ENCODE measurements around the gene E2F8.

The E2F8 gene

DNA sequence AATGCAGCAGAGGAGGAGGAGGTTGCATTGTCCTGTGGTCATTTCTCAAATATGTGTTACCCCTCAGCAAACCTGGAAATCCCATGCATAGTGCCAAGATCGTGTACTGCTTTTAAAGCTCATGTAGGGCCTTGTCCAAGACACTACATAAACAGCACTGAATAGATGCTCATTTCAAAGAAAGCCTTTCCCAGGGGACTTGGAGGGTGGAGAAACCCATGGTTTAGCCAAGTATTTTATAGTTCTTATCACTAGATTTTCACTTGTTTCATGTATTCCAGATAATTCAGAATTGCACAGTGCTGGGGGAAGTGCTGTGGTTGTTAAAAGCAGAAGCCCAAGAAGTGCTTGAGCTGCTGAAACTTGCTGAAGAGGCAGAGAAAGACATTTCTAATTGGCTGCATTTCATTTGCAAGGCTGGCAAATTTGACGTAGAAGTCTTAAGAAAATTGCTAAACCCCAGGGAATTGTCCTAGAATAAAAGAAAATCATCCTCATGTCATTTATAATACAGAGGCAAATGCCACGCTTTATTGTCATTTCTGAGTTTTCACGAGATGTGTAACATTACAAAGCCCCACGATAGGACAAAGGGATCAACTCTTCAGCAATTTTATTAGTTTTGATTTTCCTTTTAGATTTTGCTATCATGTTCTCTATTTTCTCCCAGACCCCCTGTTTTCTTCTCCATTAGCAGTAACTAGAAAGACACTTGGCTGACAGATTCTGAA is 59.0 kb downstream of the E2F8 start:
- DNase-seq = no peak

DNA sequence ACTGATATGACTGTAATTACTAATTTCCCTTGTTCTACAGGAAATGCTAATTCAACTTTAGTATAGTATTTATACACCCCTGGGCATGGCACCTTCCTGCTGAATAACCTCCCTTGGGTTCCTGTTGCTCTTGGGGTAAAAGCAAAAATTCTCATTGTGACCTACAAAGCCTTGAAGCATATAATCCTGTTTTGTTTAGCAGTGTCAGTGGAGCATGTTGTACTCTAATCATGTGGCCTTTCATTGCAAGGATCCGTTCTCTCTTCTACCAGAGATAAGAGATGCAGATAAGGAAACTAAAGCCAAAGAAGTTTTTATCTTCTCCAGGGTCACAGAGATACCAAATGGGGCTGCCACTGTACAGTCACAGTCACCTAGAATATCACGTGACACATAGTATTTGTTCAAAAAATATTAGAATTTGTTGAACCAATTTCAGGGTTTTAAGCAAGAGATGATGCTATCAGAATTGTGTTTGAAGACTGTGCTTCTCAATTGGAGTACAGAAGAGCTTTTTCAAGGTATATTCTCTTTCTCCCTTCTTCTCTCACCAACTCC is 64.0 kb downstream of the E2F8 start:
- DNase-seq = no peak

Data from femur (tissue), 1 donor.